PFSK-1 (cell line): Measurements from ENCODE around the gene LMNTD2.

Experiments
- POLR2AphosphoS5 ChIP-seq: IDR thresholded peaks from 2 replicates; pipeline ENCODE4 v1.6.1; 2012; ENCODE audit warnings: low read depth, mild to moderate bottlenecking, control low read depth, low read length, moderate library complexity
- SIN3A ChIP-seq: IDR thresholded peaks from 2 replicates; pipeline ENCODE4 v1.6.1; 2012; ENCODE audit warnings: mild to moderate bottlenecking, low read length, moderate library complexity, borderline replicate concordance; ENCODE audit not compliant: insufficient read depth
- TAF1 ChIP-seq: IDR thresholded peaks from 2 replicates; pipeline ENCODE4 v1.6.1; 2012; ENCODE audit warnings: low read length, control low read depth, borderline replicate concordance; ENCODE audit not compliant: insufficient read depth
- TF ChIP-seq, protein P1 (sequence below), 2 experiments: IDR thresholded peaks; 2 replicates each; pipeline versions ENCODE4 v1.6.1 to v1.8.0; 2011 to 2012; ENCODE audit warnings: low read depth in 2 of 2, low read length in 2 of 2, control low read depth in 1 of 2, inconsistent platforms in 1 of 2, mild to moderate bottlenecking in 1 of 2, moderate library complexity in 1 of 2; ENCODE audit not compliant: insufficient read depth in 1 of 2

GRCh38 chr11:578276-579035 lies 17.9 kb upstream of the LMNTD2 start:
- TF ChIP-seq SIN3A (no peak), TAF1 (no peak), POLR2AphosphoS5 (no peak)
- TF ChIP-seq, protein P1, sequence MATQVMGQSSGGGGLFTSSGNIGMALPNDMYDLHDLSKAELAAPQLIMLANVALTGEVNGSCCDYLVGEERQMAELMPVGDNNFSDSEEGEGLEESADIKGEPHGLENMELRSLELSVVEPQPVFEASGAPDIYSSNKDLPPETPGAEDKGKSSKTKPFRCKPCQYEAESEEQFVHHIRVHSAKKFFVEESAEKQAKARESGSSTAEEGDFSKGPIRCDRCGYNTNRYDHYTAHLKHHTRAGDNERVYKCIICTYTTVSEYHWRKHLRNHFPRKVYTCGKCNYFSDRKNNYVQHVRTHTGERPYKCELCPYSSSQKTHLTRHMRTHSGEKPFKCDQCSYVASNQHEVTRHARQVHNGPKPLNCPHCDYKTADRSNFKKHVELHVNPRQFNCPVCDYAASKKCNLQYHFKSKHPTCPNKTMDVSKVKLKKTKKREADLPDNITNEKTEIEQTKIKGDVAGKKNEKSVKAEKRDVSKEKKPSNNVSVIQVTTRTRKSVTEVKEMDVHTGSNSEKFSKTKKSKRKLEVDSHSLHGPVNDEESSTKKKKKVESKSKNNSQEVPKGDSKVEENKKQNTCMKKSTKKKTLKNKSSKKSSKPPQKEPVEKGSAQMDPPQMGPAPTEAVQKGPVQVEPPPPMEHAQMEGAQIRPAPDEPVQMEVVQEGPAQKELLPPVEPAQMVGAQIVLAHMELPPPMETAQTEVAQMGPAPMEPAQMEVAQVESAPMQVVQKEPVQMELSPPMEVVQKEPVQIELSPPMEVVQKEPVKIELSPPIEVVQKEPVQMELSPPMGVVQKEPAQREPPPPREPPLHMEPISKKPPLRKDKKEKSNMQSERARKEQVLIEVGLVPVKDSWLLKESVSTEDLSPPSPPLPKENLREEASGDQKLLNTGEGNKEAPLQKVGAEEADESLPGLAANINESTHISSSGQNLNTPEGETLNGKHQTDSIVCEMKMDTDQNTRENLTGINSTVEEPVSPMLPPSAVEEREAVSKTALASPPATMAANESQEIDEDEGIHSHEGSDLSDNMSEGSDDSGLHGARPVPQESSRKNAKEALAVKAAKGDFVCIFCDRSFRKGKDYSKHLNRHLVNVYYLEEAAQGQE (IDR thresholded peaks at IDR 0.05; ENCODE audit: insufficient read depth in 1 of 2, low read depth in 2 of 2, low read length in 2 of 2): no peak
